SIG-M5 treated with dmso at 0.1 percent for 504 hours (cell line): Measurements from ENCODE around the gene STRADA.

Experiments
- DNase-seq: peaks from one replicate; lab custom pipeline; 2025; ENCODE audit not compliant: unreplicated experiment; lab: John Stamatoyannopoulos, UW

Gene STRADA

GRCh38 chr17:63701868-63702720 is 39.5 kb downstream of the STRADA start:
- DNase-seq = no peak

DNA sequence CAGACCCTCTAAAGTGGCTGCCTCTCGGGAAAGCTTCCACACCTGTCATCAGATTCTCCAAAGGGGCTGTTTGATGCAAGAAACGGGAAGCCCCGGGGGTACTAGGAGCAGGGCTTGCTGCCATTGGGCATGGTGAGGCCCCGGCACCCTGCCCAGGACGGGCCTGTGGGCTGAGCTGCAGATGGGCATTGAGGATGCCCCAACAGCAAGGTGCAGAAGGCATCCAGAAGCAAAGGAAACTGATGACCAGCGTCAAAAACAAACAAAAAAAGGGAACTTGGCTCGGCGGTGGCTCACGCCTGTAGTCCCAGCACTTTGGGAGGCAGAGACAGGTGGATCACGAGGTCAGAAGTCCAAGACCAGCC is 40.2 kb downstream of the STRADA start:
- DNase-seq = no peak

GRCh38 chr17:63700528-63701455 is 40.8 kb downstream of the STRADA start:
- no peak for DNase-seq

DNA sequence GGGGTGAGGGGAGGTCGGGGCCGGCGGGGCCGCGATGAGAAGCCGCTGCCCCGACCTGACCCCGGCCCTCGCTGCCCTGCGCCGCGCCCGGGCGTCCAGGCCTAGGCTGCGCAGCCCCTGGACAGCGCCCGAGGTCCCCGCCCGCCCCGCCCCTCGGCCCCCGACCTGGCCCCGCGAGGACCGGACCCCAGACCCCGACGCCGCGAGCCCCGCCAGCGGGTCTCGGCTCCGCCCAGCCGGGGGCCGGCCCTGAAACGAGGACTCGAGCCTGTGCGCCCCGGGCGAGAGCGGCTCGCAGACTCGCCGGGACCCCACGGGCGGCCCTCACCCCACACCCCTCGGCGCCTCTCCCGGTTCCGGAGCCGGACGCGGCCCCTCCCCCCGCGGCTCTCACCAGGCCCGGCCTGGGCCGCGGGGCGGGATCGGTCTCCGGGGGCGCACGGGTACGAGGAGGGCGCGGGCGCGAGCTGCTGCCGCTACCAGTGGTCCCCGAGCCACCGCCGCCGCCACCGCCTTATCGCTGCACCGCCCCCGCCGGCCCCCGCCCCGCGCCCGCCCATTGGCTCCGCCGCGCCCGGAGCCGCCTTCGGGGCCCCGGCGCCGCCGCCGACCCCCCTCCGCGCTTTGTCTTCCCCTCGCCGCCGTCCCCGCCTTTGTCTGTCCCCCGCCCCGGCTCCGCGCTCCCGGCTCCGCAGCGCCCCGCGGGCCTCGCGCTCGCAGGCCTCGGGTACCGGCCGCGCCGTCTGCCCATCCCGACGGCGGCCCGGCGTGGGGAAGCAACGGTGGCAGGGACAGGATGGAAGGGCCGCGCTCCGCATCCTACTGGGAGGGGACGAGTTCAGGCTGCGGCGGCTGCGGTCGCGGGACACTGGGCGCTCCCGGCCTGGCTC is 41.7 kb downstream of the STRADA start, which contains the start of gene LIMD2:
TSS of gene LIMD2 (minus strand) at position 488 of the 890 bp plus-strand sequence. CDS start 827 bp downstream, outside the sequence.
- DNase-seq = peak; percentile 55

DNA sequence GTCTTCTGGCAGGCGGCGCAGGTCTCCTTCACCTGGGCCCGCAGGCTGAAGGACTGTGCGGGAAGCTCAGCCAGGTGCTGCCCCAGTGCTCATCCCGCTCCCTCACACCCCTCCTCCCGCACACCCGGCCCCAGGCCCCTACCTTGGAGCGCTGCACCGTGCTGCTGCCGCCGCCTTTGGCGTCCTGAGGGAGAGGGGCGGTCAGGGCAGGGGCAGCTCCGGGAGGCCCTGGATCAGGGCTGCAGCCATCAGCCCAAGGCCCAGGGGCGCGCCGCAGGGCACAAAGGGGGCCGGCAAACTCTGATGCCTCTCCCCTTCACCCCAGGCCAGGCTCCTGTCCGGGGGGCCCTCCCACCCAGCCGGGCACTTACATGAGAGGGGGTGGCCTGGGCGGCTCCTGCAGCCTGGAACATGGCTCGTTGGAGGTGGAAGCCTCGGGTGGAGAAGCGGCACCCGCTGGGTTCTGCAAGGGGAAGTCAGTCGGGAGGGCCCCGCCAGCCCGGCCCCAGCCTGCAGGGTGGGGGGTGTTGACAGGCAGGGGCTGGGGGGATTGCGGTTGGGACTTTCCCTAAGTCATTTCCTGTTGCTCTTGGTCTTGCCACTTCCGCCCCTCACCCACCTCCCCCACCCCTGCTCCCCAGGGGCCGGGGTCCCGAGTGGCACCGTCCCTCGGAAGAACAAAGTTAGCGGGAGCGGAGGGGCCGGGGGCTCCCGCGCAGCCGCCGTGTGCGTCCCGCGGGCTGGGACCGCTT is 42.5 kb downstream of the STRADA start:
- peak; percentile 92 for DNase-seq

DNA sequence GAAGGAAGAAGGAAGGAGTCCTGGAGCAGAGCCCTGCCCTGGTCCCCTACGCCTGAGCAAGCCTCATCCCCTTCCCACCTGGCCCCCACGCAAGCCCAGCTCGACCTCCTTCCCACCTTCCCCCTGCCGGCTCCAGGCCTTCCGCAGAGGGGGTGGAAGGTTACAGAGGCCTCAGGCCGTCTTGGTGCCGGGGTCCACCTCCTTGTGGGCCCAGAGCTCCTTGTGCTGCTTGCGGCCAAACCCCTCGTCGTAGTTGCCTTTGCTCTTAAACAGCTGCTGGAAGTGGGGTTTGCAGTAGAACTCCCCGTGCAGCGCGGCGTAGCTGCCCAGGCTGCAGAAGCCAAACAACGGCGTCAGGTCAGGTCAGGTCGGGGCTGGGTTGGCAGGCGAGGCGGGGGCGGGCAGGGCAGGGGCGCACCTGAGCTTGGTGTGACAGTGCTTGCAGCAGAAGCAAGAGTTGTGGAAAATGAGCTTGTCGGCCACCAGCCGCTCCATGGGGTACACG is 43.2 kb downstream of the STRADA start:
- no peak for DNase-seq

- DNase-seq = peak; percentile 95
Observed at GRCh38 chr17:63697341-63698286, 44.0 kb downstream of the STRADA start.

GRCh38 chr17:63696381-63696961 is 45.1 kb downstream of the STRADA start:
- peak; percentile 54 for DNase-seq

- DNase-seq = no peak
Observed at GRCh38 chr17:63695889-63696288, 45.7 kb downstream of the STRADA start.

DNA sequence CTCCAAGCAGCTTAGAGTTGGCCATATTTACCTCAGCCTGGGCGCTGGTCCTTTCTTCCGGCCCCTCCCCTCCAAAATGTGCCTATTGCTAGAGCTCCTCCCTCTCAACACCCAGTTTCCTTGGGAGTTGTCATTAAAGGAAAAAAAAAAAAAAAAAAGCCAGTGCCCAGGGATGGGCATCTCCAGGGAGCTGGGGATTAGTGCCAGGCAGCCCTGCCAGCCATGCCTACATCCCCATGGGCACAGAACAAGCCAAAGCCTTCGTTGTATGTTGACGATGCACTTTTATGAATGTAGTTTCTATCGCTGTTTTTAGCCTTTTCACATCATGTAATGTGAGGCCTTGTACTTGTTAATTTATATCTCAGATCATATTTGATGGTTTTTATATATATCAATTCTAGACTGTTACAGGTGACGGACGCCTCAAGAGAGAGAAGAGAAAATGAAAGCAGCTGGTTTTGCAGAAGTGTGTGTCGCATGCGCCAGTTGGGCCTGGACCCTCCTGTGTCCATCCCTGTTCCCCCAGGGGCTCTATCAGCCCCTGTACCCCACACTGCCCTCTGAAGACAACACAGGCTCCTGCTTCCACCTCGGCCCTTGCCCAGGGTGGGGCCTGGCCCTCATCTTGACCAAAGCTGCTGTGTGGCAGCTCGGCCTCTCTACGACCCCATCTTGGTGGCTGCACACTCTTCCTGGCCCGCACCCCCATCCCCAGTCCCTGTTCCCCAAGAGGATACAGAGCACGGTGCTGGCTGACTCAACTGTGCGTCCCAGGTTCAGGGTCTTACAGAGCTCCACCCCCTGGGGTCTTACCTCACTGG is 46.4 kb downstream of the STRADA start:
- no peak for DNase-seq

DNA sequence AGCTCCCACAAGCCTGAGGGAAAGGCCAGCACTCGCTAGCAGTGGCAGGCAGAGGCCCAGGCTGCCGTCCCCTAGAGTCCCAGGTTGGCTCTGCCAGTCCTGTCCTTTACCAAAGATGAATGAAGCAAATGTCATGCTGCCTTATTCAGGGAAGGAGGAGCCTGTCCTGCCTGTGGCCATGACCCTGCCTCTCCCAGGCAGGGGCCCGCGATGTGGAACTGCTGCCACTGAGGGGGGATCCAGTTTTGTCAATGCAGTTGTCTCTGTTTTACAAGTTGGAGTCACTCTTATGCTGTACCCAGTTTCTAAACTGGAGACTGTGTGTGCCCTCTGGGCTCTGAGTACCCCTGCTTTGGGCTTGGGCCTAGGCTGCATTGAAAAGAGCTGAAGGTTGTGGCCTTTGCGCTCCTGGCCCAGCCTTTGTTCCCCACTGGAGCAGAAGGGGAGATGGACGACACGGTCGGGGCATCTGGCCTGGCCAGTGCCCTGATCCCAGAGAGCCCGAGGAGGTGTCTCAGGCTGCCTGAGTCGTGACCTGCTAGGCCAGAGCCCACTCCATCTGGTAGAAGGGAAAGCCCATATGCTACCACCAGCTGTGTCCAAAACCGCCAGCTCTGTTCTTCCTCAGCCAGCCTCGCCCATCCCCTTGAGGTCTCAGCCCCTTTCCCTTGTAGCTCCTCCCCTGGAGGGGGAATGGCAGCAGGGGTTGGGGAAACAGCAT is 47.2 kb downstream of the STRADA start:
- no peak for DNase-seq

DNA sequence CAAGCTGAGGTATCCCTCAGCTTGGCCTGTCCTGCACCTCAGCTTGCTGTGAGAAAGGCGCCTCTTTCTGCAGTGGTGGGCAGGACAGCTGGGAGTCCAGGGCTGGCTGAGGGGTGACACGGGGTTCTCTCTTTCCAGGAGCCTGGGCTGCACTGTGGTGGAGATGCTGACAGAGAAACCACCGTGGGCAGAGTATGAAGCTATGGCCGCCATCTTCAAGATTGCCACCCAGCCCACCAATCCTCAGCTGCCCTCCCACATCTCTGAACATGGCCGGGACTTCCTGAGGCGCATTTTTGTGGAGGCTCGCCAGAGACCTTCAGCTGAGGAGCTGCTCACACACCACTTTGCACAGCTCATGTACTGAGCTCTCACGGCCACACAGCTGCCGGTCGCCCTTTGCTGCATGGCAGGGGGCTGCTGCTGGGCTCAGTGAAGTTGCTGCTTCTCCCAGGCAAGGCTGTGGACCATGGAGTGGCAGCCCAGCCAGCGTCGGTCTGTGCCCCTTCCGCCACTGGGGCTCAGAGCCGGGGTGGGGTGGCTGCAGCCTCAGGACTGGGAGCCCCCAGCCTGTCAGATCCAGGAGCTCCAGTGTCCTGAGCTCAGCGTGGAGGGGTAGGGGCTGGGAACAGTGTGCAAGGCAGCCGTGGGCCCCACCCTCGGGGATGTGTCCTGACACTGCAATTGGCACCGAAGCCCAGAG is 48.0 kb downstream of the STRADA start:
- DNase-seq = no peak

DNA sequence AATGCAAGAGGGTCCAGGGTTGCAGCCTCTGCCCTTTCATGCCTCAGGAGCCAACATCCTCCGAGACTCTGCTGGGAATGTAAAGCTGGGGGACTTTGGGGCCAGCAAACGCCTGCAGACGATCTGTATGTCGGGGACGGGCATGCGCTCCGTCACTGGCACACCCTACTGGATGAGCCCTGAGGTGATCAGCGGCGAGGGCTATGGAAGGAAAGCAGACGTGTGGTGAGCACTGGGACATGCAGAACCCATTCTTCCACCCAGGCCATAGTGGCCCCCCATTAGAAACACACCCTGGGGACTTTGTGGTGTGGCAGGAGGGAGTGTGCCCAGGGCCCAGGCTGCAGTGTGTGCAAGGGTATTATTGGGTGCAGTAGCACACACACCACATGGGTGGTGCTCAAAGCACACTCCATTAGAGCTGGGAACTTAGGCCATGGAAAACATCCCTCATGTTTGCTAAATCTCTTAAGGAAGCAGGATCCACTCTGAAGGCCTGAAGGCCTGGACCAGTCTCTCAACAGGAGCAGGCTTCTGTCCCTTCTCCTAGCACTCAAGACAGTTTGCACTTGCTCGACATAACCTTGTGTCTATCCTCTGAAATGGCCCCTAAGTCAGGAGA is 49.3 kb downstream of the STRADA start:
- DNase-seq = peak; percentile 18

DNA sequence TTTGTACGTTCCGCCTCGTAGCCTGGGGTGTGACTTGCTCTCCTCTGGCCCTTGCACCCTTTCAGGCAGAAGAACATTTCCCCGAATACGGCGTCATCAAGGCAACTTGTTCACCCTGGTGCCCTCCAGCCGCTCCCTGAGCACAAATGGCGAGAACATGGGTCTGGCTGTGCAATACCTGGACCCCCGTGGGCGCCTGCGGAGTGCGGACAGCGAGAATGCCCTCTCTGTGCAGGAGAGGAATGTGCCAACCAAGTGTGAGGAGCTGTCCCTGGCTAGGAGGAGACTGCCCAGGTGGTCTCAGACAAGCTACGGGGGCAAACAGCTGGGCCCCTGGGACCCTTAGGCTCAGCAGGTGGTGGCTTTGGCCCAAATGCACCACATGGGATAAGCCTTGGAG is 52.1 kb downstream of the STRADA start:
- DNase-seq = no peak

DNA sequence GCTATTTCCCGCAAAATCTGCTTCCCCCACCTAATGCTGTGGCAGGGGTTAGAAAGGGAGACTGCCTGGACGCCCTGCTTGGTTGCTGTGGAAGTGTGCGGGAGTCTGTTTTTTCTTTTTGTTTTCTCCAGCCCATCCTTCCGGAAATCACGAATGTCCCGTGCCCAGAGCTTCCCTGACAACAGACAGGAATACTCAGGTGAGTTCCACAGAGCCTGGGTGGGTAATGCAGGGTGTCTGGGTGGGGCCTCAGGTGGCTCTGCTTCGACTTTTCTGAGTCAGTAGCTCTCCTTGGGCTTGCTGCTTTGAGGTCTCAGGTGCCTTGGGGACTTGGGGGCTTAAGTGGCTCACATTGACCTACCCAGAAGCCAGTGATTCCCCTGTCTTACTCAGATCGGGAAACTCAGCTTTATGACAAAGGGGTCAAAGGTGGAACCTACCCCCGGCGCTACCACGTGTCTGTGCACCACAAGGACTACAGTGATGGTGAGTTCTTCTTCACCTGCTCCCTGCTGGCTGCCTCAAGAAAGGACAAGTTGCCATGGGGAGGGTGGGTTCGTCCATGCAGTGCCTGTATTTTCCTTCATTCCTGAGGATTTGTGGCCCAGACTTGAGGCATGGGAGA is 53.1 kb downstream of the STRADA start:
- DNase-seq = no peak
